Pulmonary artery endothelial cell (primary cell): ENCODE data around the gene PRKN. TPM values are rescaled to one million over a fixed set of nuclear protein-coding genes. Genes with fewer than 3 reads are reported as not detected.
"Not testable (repeated sequence)": the region's sequence is repeated elsewhere in the genome, so short reads cannot be mapped to it uniquely, and the experiment has no call there.

Source experiments
- DNase-seq: peaks from one replicate; pipeline ENCODE4 v3.0.0-alpha.2; 2011; ENCODE audit warnings: low read depth, low spot score
- total RNA-seq: library from RNA; depleted of rRNA; stranded (reverse); fragments of >200 nt; gene quantifications from 2 replicates; pipeline ENCODE4 v1.2.3, GENCODE V29; 2014

Gene PRKN
- total RNA-seq, 1 donor from 2014 or later, result 0.59 TPM

DNA sequence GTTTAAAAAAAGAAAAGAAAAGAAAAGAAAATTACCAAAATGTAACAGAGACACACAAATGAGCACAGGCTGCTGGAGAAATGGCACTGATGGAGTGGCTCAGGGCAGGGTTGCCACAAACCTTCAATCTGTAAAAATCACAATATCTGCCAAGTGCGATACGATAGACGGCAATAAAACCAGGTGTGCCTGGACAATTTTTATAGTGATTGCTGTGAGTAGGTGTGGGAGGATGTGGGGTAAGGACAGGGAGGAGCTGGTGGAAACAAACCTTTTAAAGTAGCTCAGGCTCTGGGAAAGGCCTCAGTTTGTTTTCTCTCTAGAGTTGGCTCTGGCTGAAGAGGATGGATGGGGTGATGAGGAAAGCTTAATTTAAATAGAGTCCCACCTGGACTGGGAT, 861.0 kb downstream of the PRKN start:
- DNase-seq, result no peak

DNA sequence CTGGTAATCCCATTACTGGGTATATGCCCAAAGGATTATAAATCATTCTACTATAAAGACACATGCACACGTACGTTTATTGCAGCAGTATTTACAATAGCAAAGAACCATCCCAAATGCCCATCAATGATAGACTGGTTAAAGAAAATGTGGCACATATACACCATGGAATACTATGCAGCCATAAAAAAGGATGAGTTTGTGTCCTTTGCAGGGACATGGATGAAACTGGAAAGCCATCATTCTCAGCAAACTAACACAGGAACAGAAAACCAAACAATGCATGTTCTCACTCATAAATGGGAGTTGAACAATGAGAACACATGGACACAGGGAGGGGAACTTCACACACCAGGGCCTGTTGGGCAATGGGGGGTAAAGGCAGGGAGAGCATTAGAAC, 866.5 kb downstream of the PRKN start:
- DNase-seq, result not testable (repeated sequence)

DNA sequence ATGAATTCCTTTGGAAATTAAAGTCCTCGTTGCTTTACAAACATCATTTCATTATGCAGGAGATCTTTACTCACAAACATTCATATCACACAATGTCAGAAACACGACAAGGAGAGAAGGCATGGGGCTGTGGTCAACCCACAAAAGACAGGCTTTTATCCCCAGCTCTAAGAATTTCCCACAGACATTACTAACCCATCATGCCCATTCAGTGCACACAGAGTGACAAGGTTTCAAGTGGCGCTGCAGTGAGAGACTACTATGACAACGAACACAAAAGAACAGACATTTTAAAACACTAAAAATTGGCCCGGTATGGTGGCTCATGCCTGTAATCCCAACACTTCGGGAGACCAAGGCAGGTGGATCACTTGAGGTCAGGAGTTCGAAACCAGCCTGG, 873.9 kb downstream of the PRKN start:
- DNase-seq, result no peak

GRCh38 chr6:161851486-161851885, 876.1 kb downstream of the PRKN start:
- DNase-seq, result not testable (repeated sequence)

DNA sequence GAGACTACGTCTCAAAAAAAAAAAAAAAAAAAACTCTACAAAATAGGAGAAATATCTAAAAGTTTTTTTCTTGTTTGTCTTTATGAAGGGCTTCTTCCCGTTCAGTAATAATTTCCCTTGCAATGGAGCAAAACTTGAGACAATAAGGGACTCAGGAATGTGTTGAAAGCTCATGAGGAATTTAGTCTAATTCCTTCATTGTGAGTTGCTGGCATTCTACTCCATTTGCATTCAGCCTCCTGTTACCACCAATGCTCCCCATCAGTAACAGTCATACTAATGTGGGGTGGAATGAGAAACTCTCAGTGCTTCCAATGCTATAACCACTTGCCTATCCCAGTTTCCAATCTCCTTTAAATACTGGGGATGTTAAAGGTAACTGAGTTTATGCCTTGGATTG, 877.0 kb downstream of the PRKN start:
- DNase-seq, result no peak

DNA sequence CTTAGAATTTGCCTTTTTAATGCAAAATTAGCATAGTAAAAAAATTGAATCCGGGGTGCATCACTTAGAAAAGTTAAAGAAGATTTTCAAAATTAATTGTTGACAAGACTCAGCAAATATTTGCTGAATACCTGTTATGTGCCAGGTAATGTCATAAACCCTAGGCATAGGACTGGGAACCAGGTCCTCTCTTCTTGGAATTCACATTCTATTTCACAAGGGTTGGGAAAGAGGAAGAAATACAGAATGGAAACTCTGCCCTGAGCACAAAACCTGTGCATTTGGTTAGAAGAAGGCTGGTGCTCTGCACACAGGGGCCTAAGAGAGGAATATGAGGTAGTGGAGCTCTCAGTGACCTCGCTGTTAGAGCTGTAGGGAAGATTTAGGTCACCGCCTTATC, 879.9 kb downstream of the PRKN start:
- DNase-seq, result no peak

DNA sequence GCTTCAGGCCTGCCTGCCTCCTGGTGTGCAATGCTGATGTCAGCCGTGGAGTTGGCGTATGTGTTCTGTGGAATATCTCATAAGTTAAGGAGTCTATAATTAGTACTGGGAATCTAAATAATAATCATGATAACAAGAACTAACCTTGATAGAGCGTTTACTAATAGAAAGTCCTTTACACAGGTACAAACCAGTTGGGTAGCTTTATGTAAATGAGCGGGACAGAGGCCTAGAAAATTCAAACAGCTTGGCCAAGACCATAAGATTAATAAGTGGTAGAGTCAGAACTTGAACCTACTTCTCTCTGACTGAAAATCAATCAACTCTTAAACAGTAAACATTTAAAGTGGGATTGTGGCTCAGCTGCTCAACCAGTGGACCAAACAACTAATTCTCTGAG, 882.8 kb downstream of the PRKN start:
- DNase-seq, result no peak

DNA sequence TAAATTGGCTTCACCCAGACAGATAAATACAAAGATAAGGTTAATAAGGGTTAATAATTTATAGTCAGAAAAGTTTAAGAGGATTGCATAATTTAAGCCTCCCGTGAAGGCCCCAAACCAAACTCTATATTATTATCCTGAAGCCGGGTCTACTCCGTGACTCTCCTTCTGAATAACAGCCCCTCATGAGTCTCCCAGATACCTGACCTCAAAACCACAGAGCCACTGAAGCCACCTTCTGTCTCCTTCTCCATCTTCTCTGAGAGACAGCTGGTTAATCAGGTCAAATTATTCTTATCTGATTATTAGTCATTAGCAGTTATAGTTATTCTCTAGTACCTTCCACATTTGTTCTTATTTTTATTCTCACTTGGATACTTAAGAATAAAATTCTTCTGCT, 884.5 kb downstream of the PRKN start:
- DNase-seq, result no peak

DNA sequence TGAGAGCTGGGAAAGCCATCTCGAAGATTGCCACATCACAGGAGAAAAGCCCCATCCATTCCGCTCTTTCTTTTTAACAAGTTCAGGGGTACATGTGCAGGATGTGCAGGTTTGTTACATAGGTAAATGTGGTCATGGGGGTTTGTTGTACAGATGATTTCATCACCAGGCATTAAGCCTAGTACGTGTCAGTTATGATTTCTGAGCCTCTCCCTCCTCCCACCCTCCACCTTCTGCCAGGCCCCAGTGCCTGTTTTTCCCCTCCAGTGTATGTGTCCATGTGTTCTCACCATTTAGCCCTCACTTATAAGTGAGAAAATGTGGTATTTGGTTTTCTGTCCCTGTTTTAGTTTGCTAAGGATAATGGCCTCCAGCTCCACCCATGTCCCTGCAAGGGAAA, 887.2 kb downstream of the PRKN start:
- DNase-seq, result no peak

DNA sequence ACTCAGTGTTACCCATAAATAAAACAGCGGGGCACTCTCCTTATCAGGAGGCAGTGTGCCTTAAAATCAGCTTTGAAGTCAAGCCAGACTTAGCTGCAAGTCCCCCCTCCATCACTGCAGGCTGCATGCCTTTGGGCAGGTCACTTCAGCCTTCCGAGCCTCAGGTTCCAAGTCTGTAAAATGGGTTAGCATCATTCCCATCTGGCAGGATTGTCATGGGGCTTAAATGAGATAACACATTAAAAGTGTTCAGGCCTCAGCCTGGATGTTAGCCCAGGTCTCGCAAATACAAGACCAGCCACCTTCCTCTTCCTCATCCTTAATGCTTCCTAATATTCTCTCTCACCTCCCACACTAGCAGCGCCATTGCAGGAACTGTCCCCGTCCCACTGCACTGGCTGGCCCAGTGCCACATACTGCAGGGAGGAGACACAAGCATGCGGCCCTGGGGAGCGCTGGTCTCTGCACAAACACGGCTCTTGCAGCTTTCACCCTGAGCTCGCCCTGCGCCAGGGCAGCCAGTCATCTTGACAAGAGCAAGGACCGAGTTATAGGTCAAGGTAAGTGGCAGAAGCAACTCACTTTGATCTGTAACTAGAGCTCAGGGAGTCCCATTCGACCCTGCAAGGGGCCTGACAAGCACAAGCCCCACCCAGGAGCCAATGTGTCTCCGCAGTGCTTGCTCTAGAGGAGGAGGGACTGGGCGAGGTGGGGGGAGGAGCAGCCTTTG, 889.1 kb downstream of the PRKN start:
- DNase-seq, result no peak

- no peak for DNase-seq
These were observed 889.7 kb downstream of the PRKN start for GRCh38 chr6:161837854-161838253.

DNA sequence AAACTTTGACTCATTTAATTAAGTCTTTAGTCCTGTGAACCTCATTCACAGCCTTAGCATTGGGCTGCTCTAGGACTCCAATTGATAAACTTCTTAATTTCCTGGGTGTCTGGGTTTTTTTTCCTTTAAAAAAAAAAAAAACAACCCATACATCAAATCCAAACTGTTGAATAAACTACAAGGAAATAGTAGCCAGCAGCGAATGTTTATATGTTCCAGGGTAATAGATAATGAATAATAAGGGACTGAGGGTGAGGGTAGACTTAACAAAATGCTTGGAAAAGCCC, 890.2 kb downstream of the PRKN start:
- no peak for DNase-seq

GRCh38 chr6:161836643-161837448, 890.7 kb downstream of the PRKN start:
- DNase-seq, result no peak

GRCh38 chr6:161835500-161836215, 891.9 kb downstream of the PRKN start:
- DNase-seq, result no peak

- no peak for DNase-seq
These were observed 893.1 kb downstream of the PRKN start for GRCh38 chr6:161834426-161834825.

GRCh38 chr6:161833099-161833860, 894.3 kb downstream of the PRKN start:
- DNase-seq, result no peak

DNA sequence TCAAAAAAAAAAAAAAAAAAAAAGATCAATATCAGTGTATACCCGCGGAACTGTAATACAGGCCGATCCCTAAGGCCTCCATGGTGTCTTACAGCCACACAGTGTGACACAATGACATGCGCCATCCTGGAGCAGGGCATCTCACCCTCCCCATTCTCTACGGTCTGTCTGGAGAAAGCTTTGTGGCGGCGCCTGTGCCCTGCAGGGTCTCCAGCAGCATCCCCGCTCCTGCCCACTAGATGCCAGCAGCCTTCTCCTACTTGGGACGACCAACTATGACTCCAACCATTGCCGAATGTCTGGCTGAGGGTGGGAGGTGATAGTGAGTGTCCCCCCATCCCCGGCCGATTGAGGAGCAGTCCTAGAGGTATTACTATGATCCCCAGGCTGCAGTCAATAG, 894.9 kb downstream of the PRKN start:
- no peak for DNase-seq

GRCh38 chr6:161830866-161831616, 896.5 kb downstream of the PRKN start:
- no peak for DNase-seq

DNA sequence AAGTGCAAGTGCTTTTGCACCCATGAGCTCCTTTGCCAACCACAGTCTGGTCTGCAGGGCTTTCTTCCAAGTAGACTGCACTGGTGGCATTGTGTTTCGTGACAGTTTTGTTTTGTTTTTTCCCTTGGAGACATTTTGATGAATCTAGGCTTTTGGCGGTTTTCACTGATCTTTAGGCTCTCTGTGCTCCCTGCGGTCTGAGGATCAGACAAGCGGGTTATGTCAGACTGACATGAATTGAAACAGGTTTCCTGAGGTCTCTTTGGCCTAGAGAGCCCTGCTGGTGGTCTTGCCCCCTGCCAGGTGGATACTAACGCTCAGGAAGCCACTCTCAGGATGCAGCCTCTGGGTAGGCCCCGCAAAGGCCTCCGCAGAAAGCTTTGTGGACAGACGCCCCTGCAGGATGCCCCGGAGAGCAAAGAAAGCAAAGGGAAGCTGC, 898.3 kb downstream of the PRKN start:
- DNase-seq, result no peak

- no peak for DNase-seq
These were observed 899.2 kb downstream of the PRKN start for GRCh38 chr6:161828355-161828754.

DNA sequence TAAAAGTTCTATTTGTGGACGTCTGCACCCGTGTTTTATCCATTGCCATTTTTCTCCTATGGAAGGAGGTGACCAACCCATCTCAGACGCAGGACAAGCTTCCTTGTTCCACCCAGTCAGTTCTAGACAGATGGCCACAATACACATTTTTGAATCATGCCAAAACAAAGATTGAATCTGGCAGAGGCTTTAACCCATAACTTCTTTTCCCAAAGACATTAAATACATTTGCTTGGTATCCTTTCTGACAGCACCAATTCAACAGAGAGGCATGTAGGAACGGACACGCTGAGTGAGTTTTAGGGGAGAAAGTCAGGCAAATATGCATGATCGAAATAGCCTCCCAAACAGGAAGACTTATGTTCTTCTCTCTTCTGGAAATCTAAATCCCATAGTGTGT, 901.1 kb downstream of the PRKN start:
- DNase-seq, result no peak
